ENCODE measurements around the gene VPS35.

The VPS35 gene

GRCh38 chr16:46649588-46650253, 39.3 kb downstream of the VPS35 start:
- no peak for TF ChIP-seq CTCF (IDR thresholded peaks at IDR 0.05; ENCODE audit: unreplicated experiment in 3 of 3)
- Mint-ChIP-seq H3K27ac (peak overlapping the region in 2 of 3 experiments; percentile 76 to 88), H3K9me3 (peaks cover 14% of the 10 kb centered on the region), H3K27me3 (ENCODE audit: low read depth) (no peaks in the 10 kb centered on the region), H3K36me3 (ENCODE audit: low read depth) (no peaks in the 10 kb centered on the region), H3K4me1 (peaks cover 11% of the 10 kb centered on the region), H3K4me3 (peak overlapping the region in 1 of 3 experiments; percentile 61)

GRCh38 chr16:46648656-46649055, 40.3 kb downstream of the VPS35 start:
- H3K4me3 Mint-ChIP-seq, result no peak overlapping the region
- H3K36me3 Mint-ChIP-seq (ENCODE audit: low read depth), result no peaks in the 10 kb centered on the region
- no peak overlapping the region for H3K27ac Mint-ChIP-seq
- peaks cover under 1% of the 10 kb centered on the region for H3K27me3 Mint-ChIP-seq (ENCODE audit: low read depth)
- H3K9me3 Mint-ChIP-seq, result peaks cover 25% of the 10 kb centered on the region
- TF ChIP-seq CTCF (IDR thresholded peaks at IDR 0.05; ENCODE audit: unreplicated experiment in 3 of 3), result no peak
- peaks cover 11% of the 10 kb centered on the region for H3K4me1 Mint-ChIP-seq

GRCh38 chr16:46638947-46639925, 49.7 kb downstream of the VPS35 start:
- H3K4me1 Mint-ChIP-seq, result no peaks in the 10 kb centered on the region
- no peak for TF ChIP-seq CTCF (IDR thresholded peaks at IDR 0.05; ENCODE audit: unreplicated experiment in 3 of 3)
- H3K36me3 Mint-ChIP-seq (ENCODE audit: low read depth), result no peaks in the 10 kb centered on the region
- H3K4me3 Mint-ChIP-seq, result no peak overlapping the region
- H3K27me3 Mint-ChIP-seq (ENCODE audit: low read depth), result peaks cover 14% of the 10 kb centered on the region
- H3K27ac Mint-ChIP-seq, result no peak overlapping the region
- peaks cover 13% of the 10 kb centered on the region for H3K9me3 Mint-ChIP-seq

- Mint-ChIP-seq H3K4me3 (peak overlapping the region; percentile 15 to 60 (median 39)), H3K27ac (no peak overlapping the region), H3K27me3 (ENCODE audit: low read depth) (peaks cover 15% of the 10 kb centered on the region), H3K36me3 (ENCODE audit: low read depth) (no peaks in the 10 kb centered on the region), H3K9me3 (no peaks in the 10 kb centered on the region), H3K4me1 (peaks cover 18% of the 10 kb centered on the region)
- TF ChIP-seq CTCF (IDR thresholded peaks at IDR 0.05; ENCODE audit: unreplicated experiment in 3 of 3), result no peak
Measured at GRCh38 chr16:46632778-46633733, 55.9 kb downstream of the VPS35 start.

- H3K4me3 Mint-ChIP-seq, result no peak overlapping the region
- H3K36me3 Mint-ChIP-seq (ENCODE audit: low read depth), result no peaks in the 10 kb centered on the region
- no peaks in the 10 kb centered on the region for H3K9me3 Mint-ChIP-seq
- H3K4me1 Mint-ChIP-seq, result peaks cover 18% of the 10 kb centered on the region
- H3K27me3 Mint-ChIP-seq (ENCODE audit: low read depth), result peaks cover 15% of the 10 kb centered on the region
- peak overlapping the region in 1 of 3 experiments; percentile 16 for H3K27ac Mint-ChIP-seq
- TF ChIP-seq CTCF (IDR thresholded peaks at IDR 0.05; ENCODE audit: unreplicated experiment in 3 of 3), result peak in 1 of 3 experiments; percentile 29
Measured at GRCh38 chr16:46629331-46630219, 59.4 kb downstream of the VPS35 start.
